Measurements from ENCODE around the gene GABARAPL2. TPM values are rescaled to one million over a fixed set of nuclear protein-coding genes. Genes with fewer than 3 reads are reported as not detected.
"Not testable (repeated sequence)": the region's sequence is repeated elsewhere in the genome, so short reads cannot be mapped to it uniquely, and the experiment has no call there.

Gene GABARAPL2
- total RNA-seq, 1 donor from 2014 or later = 90.3 TPM

DNA sequence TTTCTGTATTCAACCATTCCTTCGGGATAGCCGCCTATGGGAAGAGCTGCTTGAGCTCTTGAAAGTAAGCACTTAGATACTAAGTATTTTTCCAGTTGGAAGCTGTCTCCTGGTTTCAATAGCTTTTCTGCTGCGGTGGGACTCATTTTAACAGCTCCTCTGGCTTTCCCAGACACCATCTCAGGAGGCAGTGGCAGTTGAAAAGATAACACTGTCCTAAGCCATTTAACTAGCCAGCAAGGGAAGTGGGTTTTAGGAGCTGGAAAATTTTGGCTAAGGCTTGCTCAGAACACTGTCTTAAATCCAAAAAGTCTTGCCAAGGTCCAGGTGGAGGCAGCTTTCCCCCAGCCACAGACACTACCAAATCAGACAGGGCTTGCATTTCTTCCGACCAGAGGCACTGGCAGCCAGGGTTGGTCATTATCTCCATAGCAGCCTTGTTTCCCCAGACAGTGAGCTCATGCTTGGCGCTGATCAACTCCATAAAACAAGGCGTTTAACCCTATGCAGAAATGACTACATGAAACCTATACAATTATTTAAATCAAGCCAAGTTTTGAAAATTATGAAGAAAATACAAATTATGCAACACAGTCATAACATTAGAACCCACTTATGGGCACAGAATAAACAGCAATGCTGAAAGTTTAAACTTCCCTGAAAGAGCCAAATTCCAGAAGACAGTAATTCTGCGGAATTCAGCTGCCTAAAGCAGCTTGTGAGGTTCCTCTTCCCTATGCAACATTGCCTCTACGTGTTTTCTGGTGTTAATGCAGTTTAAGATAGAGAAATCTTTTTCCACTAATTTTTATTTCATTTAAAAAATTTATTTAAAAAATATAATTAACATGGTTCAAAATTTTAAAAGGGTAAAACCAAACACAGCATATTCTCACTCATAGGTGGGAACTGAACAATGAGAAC lies 25.0 kb downstream of the GABARAPL2 start:
- H3K27ac Mint-ChIP-seq (ENCODE audit: unreplicated experiment) = no peak overlapping the region
- H3K36me3 Mint-ChIP-seq (ENCODE audit: unreplicated experiment) = peaks cover 6% of the 10 kb centered on the region
- H3K4me3 Mint-ChIP-seq (ENCODE audit: unreplicated experiment) = no peak overlapping the region
- no peaks in the 10 kb centered on the region for H3K9me3 Mint-ChIP-seq (ENCODE audit: unreplicated experiment)
- no peaks in the 10 kb centered on the region for H3K27me3 Mint-ChIP-seq (ENCODE audit: unreplicated experiment)
- TF ChIP-seq, protein P1, sequence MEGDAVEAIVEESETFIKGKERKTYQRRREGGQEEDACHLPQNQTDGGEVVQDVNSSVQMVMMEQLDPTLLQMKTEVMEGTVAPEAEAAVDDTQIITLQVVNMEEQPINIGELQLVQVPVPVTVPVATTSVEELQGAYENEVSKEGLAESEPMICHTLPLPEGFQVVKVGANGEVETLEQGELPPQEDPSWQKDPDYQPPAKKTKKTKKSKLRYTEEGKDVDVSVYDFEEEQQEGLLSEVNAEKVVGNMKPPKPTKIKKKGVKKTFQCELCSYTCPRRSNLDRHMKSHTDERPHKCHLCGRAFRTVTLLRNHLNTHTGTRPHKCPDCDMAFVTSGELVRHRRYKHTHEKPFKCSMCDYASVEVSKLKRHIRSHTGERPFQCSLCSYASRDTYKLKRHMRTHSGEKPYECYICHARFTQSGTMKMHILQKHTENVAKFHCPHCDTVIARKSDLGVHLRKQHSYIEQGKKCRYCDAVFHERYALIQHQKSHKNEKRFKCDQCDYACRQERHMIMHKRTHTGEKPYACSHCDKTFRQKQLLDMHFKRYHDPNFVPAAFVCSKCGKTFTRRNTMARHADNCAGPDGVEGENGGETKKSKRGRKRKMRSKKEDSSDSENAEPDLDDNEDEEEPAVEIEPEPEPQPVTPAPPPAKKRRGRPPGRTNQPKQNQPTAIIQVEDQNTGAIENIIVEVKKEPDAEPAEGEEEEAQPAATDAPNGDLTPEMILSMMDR (IDR thresholded peaks at IDR 0.05) = no peak
- H3K4me1 Mint-ChIP-seq (ENCODE audit: unreplicated experiment) = no peaks in the 10 kb centered on the region
- DNase-seq (ENCODE audit: extremely low spot score, unreplicated experiment) = no peak

DNA sequence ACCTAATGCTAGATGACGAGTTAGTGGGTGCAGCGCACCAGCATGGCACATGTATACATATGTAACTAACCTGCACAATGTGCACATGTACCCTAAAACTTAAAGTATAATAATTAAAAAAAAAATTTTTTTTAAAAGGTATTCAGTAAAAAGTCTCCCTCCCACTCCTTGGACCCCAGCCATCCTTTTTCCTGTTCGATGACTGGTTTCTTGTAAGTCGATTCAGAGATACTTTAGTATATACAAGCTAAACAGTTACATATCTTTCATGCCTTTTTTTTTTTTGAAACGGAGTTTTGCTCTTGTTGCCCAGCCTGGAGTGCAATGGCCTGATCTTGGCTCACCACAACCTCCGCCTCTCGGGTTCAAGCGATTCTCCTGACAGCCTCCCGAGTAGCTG lies 25.7 kb downstream of the GABARAPL2 start:
- H3K36me3 Mint-ChIP-seq (ENCODE audit: unreplicated experiment); DNase-seq (ENCODE audit: extremely low spot score, unreplicated experiment); H3K27ac Mint-ChIP-seq (ENCODE audit: unreplicated experiment); H3K27me3 Mint-ChIP-seq (ENCODE audit: unreplicated experiment); H3K4me3 Mint-ChIP-seq (ENCODE audit: unreplicated experiment); H3K9me3 Mint-ChIP-seq (ENCODE audit: unreplicated experiment); H3K4me1 Mint-ChIP-seq (ENCODE audit: unreplicated experiment): not testable (repeated sequence)

DNA sequence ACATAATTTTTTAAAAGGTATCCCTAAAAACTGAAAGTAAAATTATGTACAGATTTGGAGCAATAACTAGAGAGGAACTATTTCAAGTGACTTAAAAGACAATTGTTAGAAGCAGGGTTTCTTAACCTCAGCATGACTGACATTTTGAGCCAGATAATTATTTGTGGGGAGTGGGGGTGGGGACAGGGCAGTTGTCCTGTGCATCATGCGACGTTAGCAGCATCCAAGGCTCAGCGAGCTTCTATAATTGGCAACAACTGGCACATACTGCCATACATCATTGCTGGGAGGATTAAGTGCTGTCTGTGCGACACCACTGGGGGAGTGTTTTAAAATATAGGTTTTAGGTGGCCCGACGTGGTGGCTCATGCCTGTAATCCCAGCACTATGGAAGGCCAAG lies 27.1 kb downstream of the GABARAPL2 start:
- Mint-ChIP-seq H3K36me3 (ENCODE audit: unreplicated experiment) (peaks cover 20% of the 10 kb centered on the region), H3K9me3 (ENCODE audit: unreplicated experiment) (peaks cover 7% of the 10 kb centered on the region), H3K27ac (ENCODE audit: unreplicated experiment) (no peak overlapping the region), H3K4me1 (ENCODE audit: unreplicated experiment) (no peaks in the 10 kb centered on the region), H3K4me3 (ENCODE audit: unreplicated experiment) (no peak overlapping the region), H3K27me3 (ENCODE audit: unreplicated experiment) (no peaks in the 10 kb centered on the region)
- TF ChIP-seq, protein P1 (IDR thresholded peaks at IDR 0.05) = no peak
- no peak for DNase-seq (ENCODE audit: extremely low spot score, unreplicated experiment)

DNA sequence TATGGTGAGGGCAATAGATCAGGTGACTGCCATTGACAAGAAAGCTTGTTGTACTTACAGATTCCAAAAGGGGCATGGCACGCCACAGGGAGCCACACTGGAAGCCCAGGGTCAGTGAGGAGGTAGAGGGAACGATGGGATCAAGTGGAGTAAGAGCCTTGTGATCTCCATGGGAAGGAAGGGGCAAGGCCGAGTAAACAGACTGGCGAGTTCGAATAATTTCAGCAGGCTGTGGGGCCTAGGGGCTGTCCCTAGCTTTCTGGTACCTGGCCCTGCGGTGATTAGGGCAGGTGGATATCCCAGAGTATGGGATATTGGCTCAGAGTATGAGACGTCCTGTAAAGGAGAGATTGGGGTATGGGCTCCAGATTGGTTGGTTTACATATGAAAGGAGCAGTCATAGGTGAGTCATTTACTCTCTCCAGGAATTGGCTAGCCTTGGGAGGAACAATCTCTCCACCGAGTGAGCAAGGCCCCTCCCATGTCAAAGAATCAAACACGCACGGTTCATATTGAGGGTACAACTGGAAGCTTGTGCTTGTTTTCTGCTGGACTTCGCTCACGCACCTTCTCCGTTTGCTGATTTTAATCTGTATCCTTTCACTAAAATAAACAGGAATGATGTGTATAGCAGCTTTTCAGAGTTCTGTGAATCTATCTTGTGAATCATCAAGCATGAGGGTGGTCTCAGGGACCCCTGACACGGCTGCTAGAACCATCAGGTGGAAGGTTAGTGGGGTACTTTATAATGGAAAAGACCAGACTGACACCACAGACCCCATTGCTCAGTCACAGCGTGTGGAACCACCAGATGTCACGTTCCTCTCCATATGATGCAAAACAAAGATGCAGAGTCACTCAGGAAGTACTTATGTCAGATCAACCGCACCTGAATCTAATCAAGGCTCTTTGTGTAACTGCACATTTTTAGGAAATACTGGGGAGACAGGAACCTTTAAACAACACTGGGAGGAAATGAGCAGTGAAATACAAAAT lies 27.9 kb downstream of the GABARAPL2 start:
- Mint-ChIP-seq H3K36me3 (ENCODE audit: unreplicated experiment) (peaks cover 20% of the 10 kb centered on the region), H3K27me3 (ENCODE audit: unreplicated experiment) (no peaks in the 10 kb centered on the region), H3K9me3 (ENCODE audit: unreplicated experiment) (peaks cover 7% of the 10 kb centered on the region), H3K4me3 (ENCODE audit: unreplicated experiment) (no peak overlapping the region), H3K27ac (ENCODE audit: unreplicated experiment) (no peak overlapping the region), H3K4me1 (ENCODE audit: unreplicated experiment) (no peaks in the 10 kb centered on the region)
- no peak for DNase-seq (ENCODE audit: extremely low spot score, unreplicated experiment)
- TF ChIP-seq, protein P1 (IDR thresholded peaks at IDR 0.05) = no peak

DNA sequence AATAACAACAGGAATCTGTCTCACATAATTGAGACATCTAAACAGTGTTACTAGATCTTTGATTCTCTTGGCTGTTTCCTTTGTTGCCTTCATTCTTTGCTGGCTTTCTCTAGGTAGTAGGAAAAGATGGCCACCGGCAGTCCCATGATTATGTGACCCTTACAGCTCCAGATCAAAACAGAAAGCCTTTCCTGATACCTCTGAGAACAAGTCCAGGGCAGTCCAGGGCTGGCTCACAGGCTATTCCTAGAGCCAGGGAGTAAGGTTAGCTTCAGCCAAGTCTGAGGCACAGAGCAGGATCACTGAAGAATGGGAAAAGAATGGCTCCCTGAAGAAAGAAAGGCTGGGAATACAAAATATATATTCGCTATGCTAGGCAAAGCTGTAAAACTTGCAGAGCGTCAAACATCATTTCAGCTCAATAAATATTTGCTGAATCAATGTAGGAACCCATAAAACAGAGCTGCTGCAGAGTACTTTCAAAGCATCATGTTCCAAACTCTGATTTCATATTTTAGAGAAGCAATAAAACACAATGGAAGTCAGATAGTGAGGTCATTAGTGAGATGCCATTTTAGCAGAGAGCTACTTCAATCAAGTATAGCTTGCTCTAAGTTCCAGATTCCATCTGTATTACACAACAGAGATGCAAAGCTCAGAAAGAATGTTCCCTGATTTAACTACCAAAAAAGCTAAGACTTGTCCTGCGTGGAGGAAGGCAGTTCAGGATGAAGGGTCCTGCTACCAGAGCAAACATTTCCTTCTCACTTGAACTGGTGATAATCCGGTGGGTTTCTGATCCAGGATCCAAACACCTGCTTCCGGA lies 33.5 kb downstream of the GABARAPL2 start:
- H3K4me3 Mint-ChIP-seq (ENCODE audit: unreplicated experiment) = no peak overlapping the region
- peaks cover 39% of the 10 kb centered on the region for H3K36me3 Mint-ChIP-seq (ENCODE audit: unreplicated experiment)
- H3K27ac Mint-ChIP-seq (ENCODE audit: unreplicated experiment) = no peak overlapping the region
- H3K27me3 Mint-ChIP-seq (ENCODE audit: unreplicated experiment) = no peaks in the 10 kb centered on the region
- peaks cover 7% of the 10 kb centered on the region for H3K9me3 Mint-ChIP-seq (ENCODE audit: unreplicated experiment)
- H3K4me1 Mint-ChIP-seq (ENCODE audit: unreplicated experiment) = no peaks in the 10 kb centered on the region
- DNase-seq (ENCODE audit: extremely low spot score, unreplicated experiment) = no peak
- TF ChIP-seq, protein P1 (IDR thresholded peaks at IDR 0.05) = no peak
